Measurements from ENCODE around the gene SUFU.
A peak's percentile ranks its signal among the peaks of the same experiment; 100 is the strongest.

Gene SUFU

DNA sequence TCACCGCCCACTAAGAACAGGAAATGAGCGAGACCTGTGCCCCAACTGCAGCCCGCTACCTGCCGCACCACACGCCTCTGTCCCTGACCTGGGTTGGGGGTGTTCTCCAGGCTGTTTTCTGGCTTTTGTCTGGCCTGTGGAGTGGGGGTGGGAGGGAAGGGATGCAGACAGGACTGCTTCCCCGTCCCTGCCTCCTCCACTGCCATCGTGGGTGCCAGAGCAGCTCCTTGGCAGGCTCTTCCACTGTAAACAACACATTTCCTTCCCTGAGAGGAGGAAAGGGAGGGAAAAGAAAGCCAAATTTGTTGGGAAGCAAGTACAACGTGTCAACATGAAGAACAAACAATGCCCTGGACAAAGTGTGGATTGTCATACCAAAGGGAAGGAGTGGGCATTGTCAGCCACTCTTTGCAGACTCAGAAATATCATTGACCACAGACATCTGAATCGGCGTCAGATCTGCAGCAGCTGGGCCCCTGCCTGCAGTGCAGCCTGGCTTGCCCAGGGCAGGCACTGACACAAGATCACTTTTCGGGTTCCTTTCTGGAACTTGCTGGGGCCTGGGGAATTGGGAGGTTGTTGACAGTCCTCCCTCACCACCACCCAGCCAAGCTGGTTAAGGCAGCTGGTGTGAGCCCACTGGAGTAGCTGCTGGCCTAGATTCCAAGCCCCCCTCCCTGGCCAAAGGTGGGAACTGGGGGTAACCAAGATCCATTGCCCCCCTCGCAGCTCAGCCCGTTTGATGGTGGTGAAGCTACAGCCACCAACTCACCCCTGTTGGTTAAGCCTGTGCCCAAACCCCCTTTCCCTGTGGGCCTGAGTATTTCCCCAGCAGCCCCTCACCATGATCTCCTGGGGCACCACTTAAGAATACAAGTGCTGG lies 117.9 kb downstream of the SUFU start:
- DNase-seq, result no peak

DNA sequence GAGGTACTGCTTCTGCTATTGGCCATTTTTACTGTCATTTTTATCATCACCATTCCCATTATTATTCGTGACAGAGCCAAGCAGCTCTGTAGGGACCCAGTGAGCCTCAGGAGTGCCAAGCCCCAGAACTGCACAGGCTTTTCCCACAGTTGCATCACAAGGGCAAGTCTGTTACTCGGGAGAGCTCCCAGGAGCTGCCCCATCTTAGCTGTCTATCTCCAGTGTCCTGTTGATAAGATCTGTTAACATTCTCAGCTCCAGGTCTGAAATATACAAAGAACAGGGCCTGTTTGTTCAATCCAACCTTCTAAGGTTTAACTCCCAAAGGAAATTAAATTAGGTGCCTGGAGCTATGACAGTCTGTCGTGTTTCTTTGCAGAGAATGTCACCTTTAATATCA lies 120.3 kb downstream of the SUFU start:
- DNase-seq, result no peak

DNA sequence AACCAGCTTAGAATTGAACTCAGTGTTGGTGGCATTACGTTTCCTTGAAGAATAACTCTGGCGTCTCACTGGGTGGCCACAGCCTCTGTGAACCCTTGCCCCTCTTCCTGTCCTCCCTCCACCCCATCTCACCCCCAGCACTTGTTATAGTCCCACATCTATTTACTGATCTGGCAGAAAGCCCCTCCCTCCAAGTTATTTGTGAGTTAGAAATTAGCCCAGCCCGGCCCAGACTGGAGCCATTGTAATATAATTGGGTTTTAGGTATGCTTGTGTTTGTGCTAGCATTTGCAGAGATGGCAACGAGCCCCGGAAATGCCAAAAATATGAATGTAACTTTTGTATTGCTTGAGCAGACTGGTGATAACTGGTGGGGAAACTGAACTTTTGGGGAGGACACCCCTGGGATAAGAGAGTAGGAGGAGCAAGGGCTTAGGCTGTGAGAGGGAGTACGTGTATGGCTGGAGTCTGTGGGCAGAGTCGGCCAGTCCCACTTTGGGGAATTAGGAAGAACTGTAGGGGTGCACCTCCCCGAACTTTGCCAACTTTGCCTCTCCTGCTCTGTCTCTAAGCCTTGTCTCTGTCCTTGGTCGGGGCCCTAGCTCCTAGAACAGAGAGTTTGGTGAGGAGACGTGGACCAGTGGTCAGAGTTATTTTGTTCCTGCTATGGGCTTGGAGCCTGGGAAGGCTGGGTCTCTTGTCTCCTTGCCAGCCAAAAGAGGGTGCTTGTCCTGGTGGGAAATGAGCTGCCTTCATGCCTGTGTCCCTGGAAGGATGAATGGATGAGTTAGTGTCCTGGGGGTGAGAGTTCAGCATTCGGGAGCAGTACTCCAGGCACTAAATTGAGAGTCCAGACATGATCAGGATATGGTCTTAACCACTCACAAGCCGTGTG lies 121.2 kb downstream of the SUFU start:
- no peak for DNase-seq

DNA sequence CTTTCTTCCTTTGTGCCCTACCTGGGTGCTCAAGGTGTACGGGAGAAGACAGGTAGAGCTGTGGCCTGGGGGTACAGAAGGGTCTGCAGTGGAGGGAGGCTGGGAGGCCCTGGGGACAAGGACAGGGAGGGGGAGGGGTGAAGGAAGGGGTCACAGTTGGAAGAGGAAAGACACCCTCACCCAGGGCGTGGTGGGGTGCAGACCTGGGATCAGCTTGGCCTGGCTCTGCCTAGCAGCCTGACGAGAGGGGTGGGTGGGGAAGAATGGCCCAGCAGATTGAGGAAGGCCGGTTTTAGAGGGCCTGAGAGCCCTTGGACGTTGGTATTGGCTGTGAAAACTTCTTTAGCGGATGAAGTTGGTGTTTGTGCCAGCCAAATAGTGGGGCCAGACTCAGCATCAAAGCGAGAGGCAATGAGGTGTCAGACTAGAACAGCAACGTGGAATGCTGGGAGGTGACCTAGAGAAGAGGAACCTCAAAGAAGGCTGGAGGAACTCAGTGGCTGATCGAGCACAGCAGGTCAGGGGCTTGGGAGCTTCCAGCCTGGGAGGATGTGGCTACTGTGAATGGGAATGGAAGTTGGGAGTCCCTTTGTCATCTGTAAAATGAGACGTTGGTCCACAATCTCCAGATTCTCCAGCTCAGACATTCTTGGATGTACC lies 122.4 kb downstream of the SUFU start:
- no peak for DNase-seq

DNA sequence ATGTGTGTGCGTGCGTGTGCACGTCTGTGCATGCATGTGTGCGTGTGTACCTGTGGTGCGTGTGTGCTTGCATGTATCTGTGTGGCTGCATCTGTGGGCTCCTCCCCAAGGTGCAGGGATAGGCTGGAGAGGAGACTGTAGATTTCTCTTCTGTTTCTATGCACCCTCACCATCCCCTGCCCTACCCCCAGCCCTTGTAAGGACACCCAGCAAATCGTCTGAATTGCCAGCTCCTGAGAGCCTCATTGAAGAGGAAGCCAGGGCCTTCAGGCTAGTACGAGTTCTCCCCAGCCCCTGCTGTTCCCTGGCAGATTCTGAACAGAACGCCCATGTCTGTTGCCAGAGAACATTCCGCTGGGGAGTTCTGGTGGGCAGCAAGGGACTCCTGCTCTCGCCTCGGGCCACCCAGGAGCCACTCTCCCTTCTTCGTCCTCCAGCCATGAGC lies 123.5 kb downstream of the SUFU start:
- no peak for DNase-seq

DNA sequence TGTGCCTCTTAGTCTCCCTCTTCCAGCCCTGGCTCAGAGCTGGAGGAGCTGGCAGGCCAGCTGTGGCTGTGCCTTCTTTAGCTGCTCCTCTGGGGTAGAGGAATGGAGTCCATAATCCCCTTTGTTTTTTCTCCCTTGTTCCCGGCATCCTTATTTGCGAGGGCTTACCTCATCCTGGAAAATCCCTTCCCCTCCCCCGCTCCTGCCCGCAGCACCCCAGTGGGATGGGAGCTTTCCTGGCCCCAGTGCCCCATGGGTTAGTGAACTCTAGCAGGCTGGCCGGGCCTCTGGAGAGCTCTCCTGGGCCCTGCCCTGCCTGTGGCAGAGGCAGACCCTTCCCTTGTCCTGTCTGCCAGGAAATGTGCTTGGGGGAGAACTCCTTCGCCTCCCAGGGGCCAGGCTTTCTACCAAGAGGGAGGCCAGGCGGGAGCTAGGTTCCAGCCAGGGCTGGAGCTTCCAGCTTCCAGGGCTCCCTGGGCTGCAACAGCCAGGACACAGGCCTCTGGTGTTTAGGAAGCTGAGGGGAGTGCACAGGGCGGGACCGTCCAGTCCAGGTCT lies 124.0 kb downstream of the SUFU start:
- DNase-seq, result no peak

DNA sequence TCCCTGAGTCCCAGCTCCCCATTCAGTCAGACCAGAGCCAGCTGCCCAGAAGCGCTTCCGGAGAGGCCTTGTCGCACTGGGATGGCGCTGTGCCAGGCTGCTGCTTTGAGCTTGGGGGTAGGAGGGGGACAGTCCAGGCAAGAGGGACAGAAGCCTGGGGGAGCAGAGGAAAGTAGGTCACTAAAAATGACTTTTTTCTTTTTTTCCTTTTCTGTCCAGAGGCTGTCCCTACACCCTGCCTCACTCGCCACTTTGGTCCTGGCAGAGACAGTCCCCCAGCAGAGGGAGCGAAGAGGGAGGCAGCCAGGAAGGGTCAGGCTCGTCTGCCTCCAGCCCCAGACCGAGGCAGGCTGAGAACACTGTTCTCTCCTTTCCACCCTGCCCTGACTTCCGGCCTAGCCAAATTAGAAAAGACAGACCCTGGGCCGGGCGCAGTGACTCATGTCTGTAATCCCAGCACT lies 124.7 kb downstream of the SUFU start:
- DNase-seq, result no peak

DNA sequence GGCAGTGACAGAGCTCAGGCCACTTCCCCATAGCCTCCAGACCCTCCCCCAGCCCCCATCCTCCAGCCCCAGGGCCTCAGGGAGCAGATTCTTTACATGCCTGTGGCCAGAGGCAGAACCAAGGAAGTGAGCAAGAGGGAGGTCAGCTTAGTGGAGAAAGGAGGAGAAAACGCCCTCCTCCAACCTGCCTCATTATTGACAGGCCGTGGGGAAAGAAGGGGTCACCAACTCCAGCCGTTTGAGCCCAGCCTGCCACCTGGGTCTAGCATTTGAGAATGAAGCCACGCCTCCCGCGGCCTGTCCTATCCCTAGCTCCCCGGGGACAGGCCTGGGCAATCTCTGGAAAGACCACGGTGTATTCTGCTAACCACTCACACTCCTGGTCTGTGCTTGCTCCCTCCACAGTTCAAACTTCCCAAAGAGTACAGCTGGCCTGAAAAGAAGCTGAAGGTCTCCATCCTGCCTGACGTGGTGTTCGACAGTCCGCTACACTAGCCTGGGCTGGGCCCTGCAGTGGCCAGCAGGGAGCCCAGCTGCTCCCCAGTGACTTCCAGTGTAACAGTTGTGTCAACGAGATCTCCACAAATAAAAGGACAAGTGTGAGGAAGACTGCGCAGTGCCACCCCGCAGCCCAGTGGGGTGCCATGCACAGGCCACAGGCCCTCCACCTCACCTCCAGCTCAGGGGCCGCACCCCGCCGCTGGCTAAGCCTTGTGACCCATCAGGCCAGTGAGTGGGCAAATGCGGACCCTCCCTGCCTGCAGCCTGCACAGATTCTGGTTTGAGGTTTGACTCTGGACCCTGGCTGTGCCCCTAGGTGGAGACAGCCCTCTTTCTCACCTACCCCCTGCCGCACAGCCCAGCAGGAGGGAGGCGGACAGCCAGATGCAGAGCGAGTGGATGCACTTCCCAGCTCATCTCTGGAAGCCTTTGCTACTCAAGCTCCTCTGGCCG lies 126.2 kb downstream of the SUFU start:
- no peak for DNase-seq

DNA sequence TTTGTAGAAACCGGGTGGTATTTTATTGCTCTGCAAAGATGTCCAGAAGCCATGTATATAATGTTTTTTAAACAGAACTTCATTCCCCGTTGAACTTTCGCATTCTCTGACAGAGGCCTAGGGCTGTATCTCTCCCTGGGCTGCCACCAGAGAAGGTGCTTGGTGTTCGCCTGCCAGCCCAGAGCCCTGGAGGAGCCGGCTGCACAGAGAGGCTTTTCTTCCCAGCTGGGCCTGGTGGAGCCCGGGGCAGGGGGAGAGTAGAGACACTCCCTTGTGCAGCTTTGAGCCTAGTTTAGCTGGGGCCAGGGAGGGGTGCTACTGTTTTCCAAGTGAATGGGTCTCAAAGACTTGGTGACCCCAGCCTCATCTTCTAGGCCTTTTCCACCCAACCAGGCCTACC lies 126.9 kb downstream of the SUFU start:
- DNase-seq, result no peak

DNA sequence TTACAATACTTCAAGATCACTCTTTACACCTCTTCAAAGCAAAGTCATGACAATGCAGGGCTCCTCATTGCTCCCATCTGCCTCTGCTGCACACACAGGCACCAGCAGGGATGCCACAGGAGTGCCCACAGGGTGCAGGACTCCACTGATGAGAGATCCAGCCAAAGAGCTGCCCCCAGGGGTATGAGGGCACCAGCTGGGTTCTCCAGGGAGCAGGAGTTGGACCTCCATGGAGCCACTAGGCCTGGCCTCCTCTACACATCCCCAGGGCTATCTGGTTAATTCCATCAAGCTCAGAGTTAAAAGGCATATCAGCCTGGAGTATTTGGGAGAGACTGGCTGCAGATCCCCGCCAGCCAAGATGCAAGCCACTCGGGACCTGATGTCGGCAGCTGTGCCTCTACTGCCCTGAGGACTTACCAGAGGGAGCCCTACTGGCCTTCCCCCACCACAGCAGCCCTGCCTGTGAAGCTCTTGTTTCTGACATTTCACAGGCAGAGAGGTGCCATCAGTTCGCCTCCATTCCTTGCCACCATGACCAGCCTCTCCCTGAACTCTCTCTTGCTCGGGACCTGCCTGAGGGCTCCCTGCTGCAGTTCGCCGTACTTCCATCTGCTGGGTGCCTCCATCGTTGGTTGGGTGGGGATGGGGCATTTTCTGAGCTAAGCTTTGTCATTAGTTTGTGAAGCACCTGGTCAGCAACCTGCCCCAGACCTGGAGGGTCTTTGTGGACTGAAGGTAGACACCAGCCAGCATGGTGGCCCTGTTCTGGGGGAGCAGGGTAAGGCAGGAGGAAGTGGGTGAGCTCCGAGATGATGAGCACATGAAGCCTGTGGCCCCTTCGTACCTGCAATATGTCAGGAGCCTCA lies 128.0 kb downstream of the SUFU start:
- DNase-seq, result no peak

DNA sequence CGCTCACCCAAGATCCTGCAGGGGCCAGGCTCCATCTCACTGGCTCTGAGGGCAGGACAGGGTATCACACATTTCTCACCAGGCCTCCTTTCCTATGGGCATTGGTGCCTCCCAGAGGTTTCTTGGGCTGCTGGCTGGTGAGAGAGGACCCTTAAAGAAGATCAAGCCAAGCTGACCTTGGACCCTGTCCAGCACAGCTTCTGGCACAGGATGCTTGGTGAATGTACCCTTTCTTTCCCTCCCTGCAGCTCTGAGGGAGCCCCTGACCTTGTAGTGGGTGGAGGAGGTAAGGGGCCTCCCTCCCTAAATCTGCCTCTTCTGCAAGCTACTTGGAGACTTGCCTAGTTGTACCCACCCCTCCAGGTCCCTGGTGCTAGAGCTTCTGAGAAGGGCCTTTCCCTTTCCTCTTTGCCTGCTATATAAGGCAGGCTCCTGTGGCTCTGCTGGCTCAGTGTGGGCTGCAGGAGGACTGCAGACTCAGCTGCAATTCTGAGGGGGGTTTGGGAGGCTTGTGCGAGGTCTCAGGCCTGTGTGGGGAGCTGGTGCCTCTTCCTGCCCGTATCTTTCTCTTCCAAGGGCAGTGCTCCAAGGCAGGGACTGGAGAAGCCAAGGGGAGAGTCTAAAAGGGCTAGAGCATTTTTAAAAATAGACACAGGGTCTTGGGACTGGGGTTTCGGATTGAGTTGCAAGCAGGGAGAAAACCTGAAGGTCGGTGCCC lies 128.8 kb downstream of the SUFU start:
- DNase-seq, result peak; percentile 89

DNA sequence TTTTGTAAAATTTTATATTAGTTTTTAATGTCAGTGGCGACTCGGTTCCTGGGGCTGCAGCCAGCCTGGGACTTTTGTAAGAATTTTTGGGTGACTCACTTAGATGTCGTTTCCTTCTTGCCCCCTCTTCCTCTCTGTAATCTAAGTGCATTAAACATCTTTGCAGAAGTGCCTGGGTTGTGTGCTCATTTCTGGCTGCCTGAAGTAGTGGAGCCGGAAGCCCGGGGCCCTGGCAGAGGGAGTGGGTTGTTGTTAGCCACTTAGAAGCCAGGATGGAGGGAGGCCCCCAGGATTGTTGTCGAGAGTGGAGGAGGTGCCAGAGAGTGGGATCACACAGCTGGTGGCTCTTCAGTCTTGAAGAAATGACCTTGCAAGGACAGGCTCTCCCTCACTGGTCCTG lies 129.5 kb downstream of the SUFU start:
- DNase-seq, result no peak

DNA sequence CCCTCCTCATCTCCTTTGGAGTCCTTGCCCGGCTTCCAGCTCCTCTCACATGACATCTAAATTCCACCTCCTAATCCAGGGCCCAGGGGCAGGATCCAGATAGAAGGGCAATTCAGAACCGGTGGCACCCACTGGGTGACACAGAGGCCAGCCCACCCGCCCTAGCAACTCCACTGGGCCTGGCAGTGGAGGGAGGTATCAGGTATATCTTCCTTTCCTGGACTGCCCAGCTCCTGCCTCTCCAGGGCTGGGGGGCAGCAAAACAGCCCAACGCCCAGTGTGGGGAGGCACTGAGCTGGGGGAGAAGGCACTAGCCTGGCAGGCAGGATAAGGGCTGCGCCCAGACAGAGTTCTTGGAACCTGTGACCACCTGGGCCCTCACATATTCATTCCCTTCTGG lies 130.1 kb downstream of the SUFU start:
- no peak for DNase-seq

DNA sequence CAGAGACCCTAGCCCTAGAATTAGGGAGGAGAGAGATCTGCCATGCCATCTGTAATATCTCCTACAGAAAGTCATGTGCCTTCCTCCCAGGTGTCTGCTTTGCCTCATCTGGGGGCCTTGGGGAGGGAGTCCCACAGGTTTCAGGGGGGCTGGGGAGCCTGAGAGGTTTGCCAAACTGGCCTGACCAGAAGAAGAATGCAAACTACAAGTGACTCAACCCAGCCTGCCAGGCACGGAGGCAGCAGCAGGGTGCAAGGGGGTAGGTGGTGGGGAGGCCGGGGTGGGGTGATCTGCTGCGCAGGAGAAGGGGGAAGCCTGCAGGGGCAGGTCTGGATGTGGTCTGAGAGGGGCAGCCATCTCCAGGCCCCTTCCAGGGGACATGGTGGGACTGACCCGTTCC lies 130.9 kb downstream of the SUFU start:
- no peak for DNase-seq

DNA sequence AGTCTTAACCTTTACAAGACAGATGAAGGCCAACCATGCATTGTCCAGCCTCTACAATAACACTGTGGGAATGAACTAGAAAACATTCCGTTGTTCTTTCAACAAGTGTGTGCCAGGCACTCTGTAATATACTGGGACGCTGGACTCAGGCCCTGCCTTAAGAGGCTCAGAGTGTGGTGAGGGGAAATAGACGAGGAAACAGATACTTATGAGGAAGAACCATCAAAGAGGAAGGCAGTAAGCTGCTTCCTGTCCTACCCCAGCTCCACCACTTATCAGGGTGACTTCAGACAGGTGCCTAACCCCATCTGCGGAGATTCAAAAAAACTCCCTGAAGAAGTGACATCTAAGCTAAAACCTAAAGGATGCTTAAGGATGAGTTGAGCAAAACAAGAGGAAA lies 131.6 kb downstream of the SUFU start:
- DNase-seq, result no peak

DNA sequence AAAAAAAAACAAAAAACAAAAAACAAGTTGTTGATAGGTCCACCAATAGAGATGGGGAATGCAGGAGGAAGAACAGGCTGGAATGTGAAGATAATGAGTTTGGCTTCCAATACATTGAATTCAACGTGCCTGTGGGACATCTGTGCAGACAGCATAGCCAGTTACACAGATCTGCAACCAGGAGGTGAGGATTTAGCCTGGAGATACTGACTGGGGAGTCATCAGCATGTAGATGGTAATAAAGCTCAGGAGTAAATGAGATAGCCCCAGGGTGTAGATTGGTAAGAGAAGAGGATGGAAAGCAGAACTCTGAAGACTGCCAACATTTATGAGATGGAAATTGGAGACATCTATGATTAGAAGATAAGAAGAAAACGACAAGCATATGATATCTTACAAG lies 135.8 kb downstream of the SUFU start:
- DNase-seq, result no peak

DNA sequence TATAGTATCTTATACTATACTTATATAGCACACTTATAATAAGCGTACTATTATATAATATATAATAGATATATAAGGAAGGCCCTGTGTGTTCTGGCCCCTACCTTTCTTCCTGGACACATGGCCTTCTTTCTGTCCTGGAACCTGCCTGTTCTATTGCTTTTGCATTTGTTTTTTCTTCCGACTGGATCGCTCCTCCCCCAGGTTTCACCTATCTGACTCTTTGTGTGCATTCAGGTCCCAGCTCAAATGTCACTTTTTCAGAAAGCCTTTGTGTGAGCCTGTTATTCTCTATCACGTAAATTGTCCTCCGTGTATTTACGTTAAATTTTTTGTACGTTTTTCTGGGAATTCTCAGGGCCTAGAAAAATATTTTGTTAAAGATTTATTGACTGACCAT lies 137.6 kb downstream of the SUFU start:
- DNase-seq, result no peak

DNA sequence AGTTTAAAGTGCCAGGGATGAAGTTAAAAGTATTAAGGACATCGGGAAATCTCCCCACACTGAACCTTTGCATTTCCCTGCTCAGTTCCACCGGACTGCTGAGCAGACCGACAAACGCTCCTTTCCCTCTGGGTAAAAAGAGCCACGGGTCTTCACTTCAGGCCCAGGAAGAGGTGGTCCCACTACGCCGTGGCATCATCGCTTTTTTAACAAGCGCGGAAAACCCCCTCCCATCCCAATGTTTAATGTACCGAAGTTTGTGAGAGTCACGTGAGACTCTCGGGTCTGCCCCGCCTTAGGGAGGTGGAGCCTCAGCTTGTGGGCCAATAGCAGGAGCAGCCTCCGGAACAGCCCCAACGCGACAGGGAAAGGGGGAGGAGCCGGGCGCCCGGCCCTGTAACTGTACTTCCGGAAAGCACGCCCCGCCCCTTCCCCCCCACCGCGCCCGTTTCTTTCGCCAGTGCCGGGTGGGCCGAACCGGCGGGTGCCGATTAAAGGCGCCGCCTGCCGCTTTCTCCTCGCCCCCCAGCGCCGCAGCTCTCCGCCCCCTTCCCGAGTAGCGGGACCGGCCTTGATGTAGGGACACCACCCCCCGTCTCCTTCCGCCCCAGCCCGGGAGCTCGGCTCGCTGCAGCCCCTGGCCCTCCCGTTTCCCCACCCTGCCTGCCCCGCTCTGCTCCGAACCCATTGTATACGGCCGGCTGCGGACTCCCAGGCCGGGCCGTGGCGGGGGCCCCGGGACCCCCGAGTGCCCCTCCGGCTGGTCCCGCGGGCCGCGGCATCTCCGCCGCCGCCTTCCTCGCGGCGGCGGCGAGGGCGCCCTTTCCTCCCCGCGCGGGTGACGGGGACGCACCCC lies 138.3 kb downstream of the SUFU start:
- DNase-seq, result peak; percentile 99

DNA sequence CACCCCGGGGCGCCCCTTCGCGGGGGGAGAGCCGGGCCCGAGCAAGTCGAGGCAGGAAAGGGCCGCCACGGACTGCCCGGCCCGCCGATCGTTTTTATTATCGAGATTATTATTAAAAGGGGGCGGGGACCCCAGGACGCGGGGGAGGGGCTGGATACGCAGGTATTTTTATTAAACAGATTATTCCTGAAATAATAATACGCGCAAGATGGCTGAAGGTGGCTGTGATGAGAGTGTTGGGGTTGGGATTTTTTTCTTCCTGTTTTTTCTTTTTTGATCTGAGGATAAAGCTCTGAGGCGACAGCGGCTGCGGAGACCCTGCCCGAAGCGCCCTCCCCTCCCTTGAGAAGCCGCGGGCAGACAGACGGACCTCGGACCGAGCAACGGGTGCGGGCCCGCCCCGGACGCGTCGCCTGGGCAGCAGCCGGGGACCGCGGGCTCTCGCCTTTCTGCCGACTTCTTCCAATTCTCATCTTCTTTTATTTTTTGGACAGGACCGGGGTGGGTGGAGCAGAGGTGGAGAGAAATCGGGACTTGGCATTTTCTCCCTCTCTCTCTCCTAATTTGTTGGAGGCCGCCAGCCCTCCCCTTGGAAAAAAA lies 139.1 kb downstream of the SUFU start:
- peak; percentile 82 for DNase-seq

Data from left hindlimb (tissue), 1 donor.